GM19463 (cell line): ENCODE measurements around the gene UBE2H.
"Not testable (repeated sequence)": the region's sequence is repeated elsewhere in the genome, so short reads cannot be mapped to it uniquely, and the experiment has no call there.

Experiments used
- ATAC-seq: cut with Tn5 transposase; IDR thresholded peaks from one replicate; pipeline ENCODE4 v1.9.1; 2021; ENCODE audit warnings: mild to moderate bottlenecking, moderate library complexity; ENCODE audit not compliant: unreplicated experiment

UBE2H gene

DNA sequence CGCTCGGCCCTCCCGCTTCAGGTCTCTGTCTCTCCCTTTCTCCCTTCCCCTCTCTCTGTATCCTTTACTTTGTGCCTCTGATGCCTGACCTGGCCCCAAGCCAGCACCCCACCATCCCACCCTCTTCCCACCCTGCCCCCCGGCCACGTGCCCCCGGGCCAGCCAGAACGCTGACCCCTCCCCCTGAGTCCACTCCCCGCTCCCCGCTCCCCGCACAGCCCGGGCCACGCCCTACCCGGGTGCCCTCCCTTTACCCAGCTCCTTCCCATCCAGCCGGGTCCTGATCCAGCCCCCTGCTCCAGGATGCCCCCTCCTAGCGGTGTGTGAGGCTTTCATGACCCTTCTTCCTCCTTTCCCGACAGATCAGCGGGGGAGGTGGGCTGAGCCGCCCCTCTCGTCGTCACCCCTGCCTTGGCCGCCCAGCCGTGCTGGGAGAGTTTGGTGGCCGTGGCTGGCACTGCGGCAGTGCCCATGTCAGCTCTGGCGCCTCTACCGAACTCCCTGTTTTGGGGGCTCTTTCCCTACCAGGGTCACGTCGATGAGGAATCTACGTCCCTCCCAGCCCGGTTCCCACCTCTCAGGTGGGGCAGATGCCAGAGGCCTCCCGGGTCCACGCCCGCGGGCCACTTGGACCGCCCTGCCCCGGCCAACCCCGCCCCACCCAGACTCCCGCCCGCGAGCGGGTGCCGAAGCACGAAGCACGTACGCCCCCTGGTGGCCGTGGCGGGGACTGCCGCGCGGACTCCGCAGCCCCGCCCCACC lies 127.4 kb downstream of the UBE2H start:
- peak; percentile 66 for ATAC-seq

DNA sequence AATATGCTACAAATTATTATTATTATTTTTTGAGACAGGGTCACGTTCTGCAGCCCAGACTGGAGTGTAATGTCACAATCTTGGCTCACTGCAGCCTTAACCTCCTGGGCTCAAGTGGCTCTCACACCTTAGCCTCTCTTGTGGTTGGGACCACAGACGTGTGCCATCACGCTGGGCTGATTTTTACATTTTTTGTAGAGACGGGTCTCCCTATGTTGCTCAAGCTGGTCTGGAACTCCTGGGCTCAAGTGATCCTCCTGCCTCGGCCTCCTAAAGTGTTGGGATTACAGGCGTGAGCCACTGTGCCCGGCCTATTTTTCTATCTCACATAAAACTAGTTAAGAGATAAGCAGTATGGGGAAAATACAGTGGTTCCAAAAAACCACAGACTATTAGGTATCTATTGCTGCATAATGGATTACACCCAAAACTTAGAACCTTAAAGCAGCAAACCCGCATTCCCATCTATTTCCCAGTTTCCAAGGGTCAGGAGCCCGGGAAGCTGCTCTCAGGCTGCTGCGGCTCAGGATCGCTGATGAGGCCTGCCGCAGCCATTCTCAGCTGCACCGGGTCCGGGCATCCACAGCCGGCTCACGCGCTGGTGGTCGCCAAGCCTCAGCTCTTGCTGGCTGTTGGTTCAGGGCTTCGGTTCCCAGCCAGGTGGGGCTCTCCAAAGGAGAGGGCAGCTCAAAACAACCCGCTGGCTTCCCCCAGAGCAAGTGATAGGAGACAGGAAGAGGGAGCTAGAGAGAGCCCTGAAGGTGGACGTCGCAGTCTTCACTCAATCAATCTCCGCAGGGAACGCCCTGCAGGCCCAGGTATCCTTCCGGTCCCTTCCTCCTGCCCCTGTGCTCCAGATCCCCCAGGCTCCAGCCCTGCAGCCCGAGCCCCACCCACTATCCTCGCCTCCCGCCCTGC lies 128.2 kb downstream of the UBE2H start:
- ATAC-seq: peak; percentile 43

DNA sequence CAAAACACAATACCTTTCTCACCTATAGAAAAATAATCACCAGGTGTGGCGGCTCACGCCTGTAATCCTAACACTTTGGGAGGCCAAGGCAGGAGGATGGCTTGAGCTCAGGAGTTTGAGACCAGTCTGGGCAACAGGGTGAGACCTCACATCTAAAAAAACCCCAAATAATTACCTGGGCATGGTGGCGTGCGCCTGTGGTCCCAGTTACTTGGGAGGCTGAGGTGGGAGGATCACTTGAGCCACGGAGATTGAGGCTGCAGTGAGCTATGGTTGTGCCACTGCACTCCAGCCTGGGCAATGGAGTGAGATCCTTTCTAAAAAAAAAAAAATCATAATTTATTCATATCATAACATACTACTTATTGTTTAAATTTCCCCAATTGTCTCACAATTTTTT lies 129.6 kb downstream of the UBE2H start:
- not testable (repeated sequence) for ATAC-seq

GRCh38 chr7:129821476-129821875 lies 131.3 kb downstream of the UBE2H start:
- no peak for ATAC-seq

- no peak for ATAC-seq
Measured at GRCh38 chr7:129816742-129817141, 136.0 kb downstream of the UBE2H start.

- ATAC-seq: no peak
Measured at GRCh38 chr7:129807863-129808262, 144.9 kb downstream of the UBE2H start.

DNA sequence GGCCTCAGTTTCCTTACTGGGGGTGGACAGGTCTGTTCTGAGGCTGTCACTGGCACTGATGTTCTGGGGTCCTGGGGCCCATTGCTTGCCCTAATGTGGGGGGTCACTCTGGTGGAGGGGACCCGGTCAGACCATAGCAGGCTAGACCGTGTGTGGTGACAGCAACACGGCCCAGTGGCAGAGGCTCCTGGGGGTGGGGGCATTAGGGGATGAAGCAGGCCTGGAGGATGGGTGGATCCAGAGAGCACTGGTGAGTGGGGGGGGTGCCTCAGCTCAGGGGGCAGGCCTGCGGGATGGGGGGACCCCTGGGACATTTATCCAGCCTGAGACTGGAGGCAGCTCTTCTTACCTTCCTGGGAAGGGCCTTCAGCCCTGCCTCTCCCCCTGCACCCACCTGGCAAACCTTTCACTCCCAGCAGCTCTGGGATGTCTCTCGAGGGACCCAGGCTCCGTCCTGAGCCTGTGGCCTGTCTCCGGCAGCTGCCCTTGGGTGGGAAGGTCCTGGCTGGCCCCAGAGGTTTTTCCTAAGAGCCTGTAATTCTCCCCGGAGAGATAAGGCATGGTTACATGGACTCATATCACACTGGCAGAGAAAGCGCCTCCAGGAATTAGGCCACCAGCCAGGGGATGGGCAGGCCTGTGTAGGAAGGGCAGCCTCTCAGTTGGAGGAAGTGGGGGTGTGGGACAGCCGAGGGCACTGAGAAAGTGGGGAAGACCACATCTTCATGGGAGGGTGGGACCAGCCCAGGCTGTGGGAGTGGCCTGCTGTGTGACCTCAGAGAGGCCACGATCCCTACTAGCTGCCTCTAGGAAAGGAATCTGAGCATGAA lies 147.7 kb downstream of the UBE2H start:
- no peak for ATAC-seq

- no peak for ATAC-seq
Measured at GRCh38 chr7:129804111-129804889, 148.5 kb downstream of the UBE2H start.

DNA sequence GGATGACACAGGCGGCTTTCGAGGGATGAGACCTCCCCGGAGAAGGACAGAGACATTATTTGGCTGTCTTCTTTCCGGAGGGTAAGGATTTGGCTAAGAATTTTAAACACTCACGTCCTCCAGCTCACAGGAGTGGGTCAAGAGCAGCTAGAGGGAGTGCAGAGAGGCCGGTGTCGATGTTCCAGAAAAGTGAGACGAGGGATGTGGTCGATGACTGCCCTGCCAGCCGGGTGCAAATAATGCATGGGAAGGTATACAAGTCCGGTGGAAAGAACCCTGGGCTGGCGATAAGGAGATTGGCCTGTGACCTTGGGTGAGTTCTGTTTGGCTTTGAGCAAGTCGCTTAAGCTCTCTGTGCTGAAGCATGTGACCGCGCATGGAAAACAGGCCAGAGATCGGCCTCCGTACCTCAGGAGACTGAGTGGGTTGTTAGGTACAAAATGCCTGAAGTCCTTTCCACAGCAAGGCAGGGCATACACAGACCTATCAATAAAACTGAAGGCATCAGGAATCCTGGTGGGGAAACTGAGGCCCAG lies 149.1 kb downstream of the UBE2H start:
- ATAC-seq: no peak

DNA sequence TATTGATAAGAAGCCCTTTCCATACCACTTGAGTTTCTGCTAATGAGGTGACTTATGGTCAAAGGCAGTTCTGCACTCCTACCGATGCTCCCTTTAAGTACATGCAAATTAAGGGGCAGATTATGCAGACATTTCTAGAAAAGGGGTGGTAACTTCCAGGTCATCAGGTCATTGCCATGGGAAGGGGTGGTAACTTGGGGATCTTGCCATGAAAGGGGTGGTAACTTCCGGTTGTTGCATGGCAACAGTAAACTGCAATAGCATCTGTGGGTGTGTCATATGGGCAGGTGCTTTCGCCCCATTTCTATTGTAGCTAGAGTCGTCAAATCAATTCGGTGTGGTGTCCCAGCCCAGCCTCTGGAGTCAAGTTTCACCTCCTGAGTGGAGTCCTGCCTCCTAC lies 150.9 kb downstream of the UBE2H start:
- no peak for ATAC-seq

DNA sequence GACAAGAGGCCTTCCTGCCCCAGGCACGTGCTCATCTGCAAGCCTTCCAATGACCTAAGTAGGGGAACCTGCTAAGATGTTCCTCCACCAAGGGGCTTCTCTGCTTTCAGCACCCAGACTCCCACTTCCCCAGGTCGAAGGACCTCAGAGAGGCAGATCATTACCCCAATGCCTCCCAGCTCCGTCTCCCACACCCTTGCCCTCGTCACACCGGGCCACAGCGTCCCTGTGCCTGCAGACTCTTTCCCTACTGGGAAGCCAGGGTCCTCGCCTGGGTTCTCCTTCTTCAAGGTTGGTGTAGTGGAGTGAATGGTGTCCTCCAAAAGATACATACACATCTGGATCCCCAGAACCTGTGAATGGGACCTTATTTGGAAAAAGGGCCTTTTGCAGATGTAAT lies 151.9 kb downstream of the UBE2H start:
- ATAC-seq: no peak

GRCh38 chr7:129799350-129799955 lies 153.3 kb downstream of the UBE2H start:
- ATAC-seq: no peak

DNA sequence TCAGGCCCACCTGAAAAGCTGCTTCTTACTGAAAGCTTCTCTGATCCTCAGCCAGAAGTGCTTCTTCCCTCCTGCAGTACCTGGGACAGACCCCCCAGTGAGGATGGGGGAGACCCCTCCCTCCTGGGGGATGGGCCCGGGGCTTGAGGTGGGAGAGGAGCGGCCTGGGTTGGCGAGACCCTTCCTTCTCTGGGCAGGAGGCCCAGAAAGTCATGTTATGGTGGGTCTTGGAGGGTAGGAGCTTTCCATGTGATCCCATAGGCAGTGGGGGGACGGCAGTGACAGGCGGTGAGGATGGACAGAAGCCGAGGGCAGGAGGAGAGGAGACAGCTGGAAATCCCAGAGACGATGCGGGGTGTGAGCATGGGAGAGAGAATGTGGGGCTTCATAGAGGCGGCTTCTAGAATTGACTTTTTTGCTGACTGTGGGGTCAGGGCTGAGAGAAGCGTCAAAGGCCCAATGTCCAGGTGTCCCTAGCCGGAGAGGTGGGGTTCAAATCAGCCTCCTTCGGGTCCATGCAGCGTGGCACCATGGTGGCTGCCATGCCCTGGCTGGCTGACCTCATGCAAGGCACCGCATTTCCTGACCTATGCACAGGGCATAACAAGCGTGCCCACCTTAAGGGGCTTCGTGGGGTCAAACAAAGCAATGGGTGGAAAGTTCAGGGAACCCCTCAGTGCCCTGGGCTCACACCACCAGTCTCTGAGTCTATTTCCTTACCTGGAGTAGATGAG lies 154.0 kb downstream of the UBE2H start:
- no peak for ATAC-seq

DNA sequence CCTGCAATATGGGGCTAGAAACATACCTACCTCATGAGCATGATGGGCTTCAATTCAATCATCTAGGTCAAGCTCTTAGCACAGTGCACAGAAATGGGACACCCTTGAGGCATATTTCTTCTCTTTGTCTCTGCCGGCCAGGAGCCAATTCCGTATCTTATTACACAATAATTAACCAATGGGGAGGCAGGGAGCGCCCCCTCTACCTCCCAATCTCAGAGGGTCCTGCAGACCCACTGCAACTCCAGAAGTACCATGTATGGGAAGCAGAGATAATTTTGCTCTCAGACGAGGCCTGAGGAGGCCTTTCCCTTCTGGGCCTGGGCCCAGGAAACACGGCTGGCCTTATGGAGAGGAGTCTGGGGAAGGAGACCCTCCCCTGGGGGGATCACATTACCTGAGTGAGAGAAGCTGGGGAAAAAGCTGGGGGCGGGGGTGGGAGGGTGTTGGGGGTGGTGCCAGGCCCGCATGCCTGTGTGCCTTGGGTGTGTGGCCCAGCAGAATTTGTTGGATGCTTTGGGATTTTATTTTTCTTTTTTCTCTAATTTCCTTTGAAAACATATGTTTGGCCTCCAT lies 155.5 kb downstream of the UBE2H start:
- ATAC-seq: no peak

DNA sequence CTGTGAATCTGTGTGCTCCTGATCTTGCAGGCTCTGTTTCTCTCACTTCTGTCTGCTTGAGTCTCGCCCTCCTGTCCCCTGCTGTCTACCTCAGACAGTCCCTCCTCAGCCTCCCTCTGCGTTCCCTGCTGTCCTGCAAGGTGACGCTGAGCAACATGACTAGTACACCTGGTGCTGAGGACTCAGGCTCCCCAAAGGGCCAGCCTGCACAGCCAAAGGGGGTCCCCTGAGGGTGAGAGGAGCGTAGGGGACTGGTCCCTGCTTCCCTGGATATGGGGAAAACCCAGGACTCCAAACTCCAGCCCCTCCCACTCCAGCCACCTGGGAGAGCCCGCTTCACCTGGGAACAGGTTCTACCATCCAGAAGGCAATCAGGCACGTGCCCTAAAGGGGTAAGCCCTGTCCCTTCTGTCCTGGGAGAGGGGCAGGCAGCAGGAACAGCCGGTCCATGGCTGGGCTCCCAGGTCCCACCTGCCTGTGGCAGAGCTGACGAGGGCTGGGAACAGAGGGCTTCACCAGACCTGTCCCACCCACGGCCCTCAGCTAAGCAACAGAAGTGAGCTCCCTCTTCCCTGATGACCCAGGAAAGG lies 156.5 kb downstream of the UBE2H start:
- no peak for ATAC-seq

GRCh38 chr7:129794461-129794860 lies 158.3 kb downstream of the UBE2H start:
- not testable (repeated sequence) for ATAC-seq

GRCh38 chr7:129793506-129794310 lies 159.1 kb downstream of the UBE2H start:
- ATAC-seq: no peak
